Upper lobe of left lung (tissue), 6 donors: ENCODE results near the gene MCL1. TPM values are rescaled to one million over a fixed set of nuclear protein-coding genes. Genes with fewer than 3 reads are reported as not detected.

ENCODE experiments used
- ATAC-seq, 2 donors: fragments of 200-7000 bp; cut with Tn5 transposase; one replicate each; pipeline ENCODE4 v1.9.1; 2022; ENCODE audit warnings: mild to moderate bottlenecking in 2 of 2, moderate library complexity in 2 of 2; ENCODE audit not compliant: low FRiP score in 2 of 2
- DNase-seq, 2 donors: peaks; one replicate each; pipeline ENCODE4 v3.0.0-alpha.2; 2019 to 2020
- H3K27ac ChIP-seq, 4 donors: fragments of 200-600 bp; sonication (generic); one replicate each; pipeline ENCODE4 v1.5.1; 2016 to 2019
- H3K27me3 ChIP-seq, 4 donors: fragments of 200-600 bp; sonication (generic); one replicate each; pipeline ENCODE4 v1.5.1; 2017 to 2019
- H3K36me3 ChIP-seq, 4 donors: fragments of 200-600 bp; sonication (generic); one replicate each; pipeline ENCODE4 v1.5.1; 2016 to 2019
- H3K4me1 ChIP-seq, 4 donors: fragments of 200-600 bp; sonication (generic); one replicate each; pipeline ENCODE4 v1.5.1; 2018 to 2019
- H3K4me3 ChIP-seq, 4 donors: fragments of 200-600 bp; sonication (generic); one replicate each; pipeline ENCODE4 v1.5.1; 2017 to 2019; ENCODE audit warnings: mild to moderate bottlenecking in 2 of 4, moderate library complexity in 1 of 4
- H3K9me3 ChIP-seq, 4 donors: fragments of 200-600 bp; sonication (generic); one replicate each; pipeline ENCODE4 v1.5.1; 2018 to 2019
- EP300 ChIP-seq, 4 donors: sonication (generic); formaldehyde crosslinking; IDR thresholded peaks; one replicate each; pipeline ENCODE4 v1.5.1; 2017; ENCODE audit warnings: antibody characterized with exemption in 4 of 4, control low read depth in 2 of 4
- POLR2A ChIP-seq, 4 donors: fragments of 450-650 bp; IDR thresholded peaks; one replicate each; pipeline ENCODE4 v1.5.1; 2016 to 2017; ENCODE audit warnings: antibody characterized with exemption in 4 of 4, mild to moderate bottlenecking in 2 of 4
- POLR2AphosphoS5 ChIP-seq, 2 donors: sonication (generic); formaldehyde crosslinking; IDR thresholded peaks; one replicate each; pipeline ENCODE4 v1.5.1; 2017; ENCODE audit warnings: antibody characterized with exemption in 2 of 2
- WGBS, 2 donors: methylation state at CpG; one replicate each; pipeline ENCODE4 v1.1.5; 2017 to 2018; 5-methylcytosine and 5-hydroxymethylcytosine counted together
- total RNA-seq, 6 donors: library from RNA; depleted of rRNA in 4 of 6; stranded (reverse); fragments of >200 nt in 4 of 6; gene quantifications; one replicate each; pipeline versions ENCODE4 v1.1.0 to v1.2.1, GENCODE V29; 2016 to 2021
- TF ChIP-seq, protein P1 (sequence below), 6 experiments: fragments of 450-650 bp in 4 of 6; fragments of 200-600 bp in 2 of 6; sonication (generic) in 2 of 6; IDR thresholded peaks; one replicate each; pipeline ENCODE4 v1.5.1; 2016 to 2019; ENCODE audit warnings: antibody characterized with exemption in 6 of 6
- donor health status: DM: no; HTN: no; CAD: no; lungs with moderate emphysema.
- donor health status: DM: no; HTN: yes; CAD: no; lungs with severe emphysema.

The MCL1 gene
- total RNA-seq, 6 donors from 2014 or later: 188 to 580 (median 425) TPM

GRCh38 chr1:150543500-150544143, 35.8 kb downstream of the MCL1 start:
- DNase-seq: no peak
- H3K4me1 ChIP-seq: peaks cover 0 to 15% (median 8%) of the 10 kb centered on the region in 4 donors
- peak in 1 of 2 donors; percentile 60 for ATAC-seq
- TF ChIP-seq POLR2AphosphoS5 (IDR thresholded peaks at IDR 0.05) (peak; percentile 36 to 44), POLR2A (IDR thresholded peaks at IDR 0.05) (no peak), EP300 (IDR thresholded peaks at IDR 0.05) (no peak)
- TF ChIP-seq, protein P1, sequence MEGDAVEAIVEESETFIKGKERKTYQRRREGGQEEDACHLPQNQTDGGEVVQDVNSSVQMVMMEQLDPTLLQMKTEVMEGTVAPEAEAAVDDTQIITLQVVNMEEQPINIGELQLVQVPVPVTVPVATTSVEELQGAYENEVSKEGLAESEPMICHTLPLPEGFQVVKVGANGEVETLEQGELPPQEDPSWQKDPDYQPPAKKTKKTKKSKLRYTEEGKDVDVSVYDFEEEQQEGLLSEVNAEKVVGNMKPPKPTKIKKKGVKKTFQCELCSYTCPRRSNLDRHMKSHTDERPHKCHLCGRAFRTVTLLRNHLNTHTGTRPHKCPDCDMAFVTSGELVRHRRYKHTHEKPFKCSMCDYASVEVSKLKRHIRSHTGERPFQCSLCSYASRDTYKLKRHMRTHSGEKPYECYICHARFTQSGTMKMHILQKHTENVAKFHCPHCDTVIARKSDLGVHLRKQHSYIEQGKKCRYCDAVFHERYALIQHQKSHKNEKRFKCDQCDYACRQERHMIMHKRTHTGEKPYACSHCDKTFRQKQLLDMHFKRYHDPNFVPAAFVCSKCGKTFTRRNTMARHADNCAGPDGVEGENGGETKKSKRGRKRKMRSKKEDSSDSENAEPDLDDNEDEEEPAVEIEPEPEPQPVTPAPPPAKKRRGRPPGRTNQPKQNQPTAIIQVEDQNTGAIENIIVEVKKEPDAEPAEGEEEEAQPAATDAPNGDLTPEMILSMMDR (IDR thresholded peaks at IDR 0.05): no peak
- H3K4me3 ChIP-seq: no peak overlapping the region
- no peaks in the 10 kb centered on the region for H3K9me3 ChIP-seq
- no peaks in the 10 kb centered on the region for H3K36me3 ChIP-seq
- H3K27me3 ChIP-seq: no peaks in the 10 kb centered on the region
- 54 to 75% methylated on average over 13 of the region's 13 CpGs for WGBS, 2 donors
- H3K27ac ChIP-seq: no peak overlapping the region

DNA sequence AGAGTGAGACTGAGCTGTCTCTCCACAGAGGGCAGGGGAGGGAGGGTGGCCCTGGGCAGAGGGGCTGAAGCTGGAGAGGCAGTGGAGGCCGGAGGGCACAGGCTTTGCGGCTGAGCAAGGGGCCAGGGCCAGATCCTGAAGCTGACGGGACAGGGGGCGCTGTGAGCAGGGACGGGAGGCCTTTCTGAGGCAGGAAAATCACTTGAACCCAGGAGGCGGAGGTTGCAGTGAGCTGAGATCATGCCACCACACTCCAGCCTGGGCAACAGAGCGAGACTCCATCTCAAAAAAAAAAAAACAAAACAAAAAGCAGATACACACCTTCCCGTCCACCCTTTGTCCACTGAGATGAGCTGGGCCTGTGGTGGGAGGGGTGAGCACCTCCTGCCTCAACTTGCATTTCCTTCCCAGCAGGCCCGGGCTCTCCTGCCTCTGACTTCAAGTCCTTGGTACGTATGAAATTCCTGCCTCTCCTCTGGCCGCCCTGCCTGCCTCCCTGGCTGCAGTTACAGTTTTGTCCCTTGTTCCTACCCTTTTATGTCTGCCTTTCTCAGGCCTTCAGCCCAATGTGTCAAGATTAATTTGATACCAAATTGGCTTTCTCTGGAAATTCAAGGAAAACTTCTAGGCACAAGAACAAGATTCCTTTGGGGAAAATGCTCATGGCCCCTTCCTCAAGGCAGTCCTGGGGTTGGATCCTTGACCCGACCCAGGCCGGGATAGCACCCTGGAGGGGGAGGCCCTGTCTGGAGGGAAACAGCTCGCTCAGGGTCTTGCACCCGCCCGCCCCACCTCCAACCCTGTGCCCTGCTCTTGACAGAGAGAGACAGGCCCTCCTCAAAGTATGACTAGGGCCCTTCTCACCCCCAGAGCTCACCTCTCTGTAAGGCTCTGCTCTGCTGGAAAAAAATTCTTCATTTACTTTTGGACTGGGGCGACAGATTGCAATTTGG, 41.4 kb downstream of the MCL1 start:
- Histone ChIP-seq H3K27me3 (no peaks in the 10 kb centered on the region), H3K27ac (peak overlapping the region in 1 of 4 donors; percentile 45), H3K36me3 (no peaks in the 10 kb centered on the region), H3K4me3 (no peak overlapping the region), H3K9me3 (no peaks in the 10 kb centered on the region), H3K4me1 (peaks cover 0 to 4% (median 1%) of the 10 kb centered on the region in 4 donors)
- 69 to 75% methylated on average over 14 to 17 of the region's 17 CpGs for WGBS, 2 donors
- ATAC-seq (peak in 1 of 2 donors; percentile 78), DNase-seq (no peak)
- TF ChIP-seq EP300 (IDR thresholded peaks at IDR 0.05): no peak
- no peak for TF ChIP-seq POLR2A (IDR thresholded peaks at IDR 0.05)
- peak in 1 of 2 donors; percentile 8 for TF ChIP-seq POLR2AphosphoS5 (IDR thresholded peaks at IDR 0.05)

GRCh38 chr1:150536836-150537731, 42.3 kb downstream of the MCL1 start:
- Histone ChIP-seq H3K27ac (peak overlapping the region in 1 of 4 donors; percentile 45), H3K4me1 (peaks cover 0 to 9% (median 2%) of the 10 kb centered on the region in 4 donors)
- no peak for ATAC-seq

DNA sequence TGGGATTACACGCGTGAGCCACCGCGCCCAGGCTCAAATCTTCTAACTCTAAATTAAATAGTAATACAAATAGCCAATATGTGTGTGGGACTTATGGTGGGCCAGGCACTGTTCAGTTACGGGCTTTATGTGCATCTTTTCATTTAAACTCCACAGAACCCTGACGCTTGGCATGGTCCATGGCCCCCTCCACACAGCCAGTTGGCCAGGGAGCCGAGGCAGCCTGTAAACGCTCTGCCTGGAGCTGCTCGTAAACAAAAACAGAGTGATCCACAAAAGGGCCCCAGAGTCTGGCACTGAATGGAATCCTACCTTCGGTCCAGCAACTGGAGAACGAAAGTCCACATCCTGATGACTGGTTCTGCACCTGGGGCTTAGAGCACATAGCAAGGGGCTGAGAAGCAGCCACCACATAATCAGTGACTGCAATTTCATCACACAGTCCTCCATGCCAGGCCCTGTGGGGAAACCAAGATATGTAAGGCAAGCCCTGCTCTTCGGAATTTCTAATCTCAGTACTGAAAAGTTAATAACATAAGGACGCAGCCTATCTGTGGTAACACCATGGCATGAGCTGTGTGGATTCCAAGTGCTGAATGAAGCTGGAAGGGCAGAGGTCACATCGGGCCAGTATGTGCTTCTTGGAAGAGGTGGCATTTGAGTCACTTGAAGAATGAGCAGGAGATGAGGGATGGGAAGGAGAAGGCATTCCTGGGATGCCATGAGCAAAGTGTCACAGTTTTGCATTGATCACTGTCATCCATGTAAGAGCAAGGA, 43.7 kb downstream of the MCL1 start:
- Histone ChIP-seq H3K27ac (no peak overlapping the region), H3K27me3 (no peaks in the 10 kb centered on the region), H3K36me3 (no peaks in the 10 kb centered on the region), H3K9me3 (no peaks in the 10 kb centered on the region), H3K4me1 (peaks cover 0 to 9% (median 2%) of the 10 kb centered on the region in 4 donors), H3K4me3 (no peak overlapping the region)
- WGBS, 2 donors: 88 to 90% methylated on average over 14 of the region's 14 CpGs
- no peak for ATAC-seq
- TF ChIP-seq EP300 (IDR thresholded peaks at IDR 0.05): no peak
- TF ChIP-seq, protein P1 (IDR thresholded peaks at IDR 0.05): no peak
- no peak for TF ChIP-seq POLR2AphosphoS5 (IDR thresholded peaks at IDR 0.05)
- no peak for TF ChIP-seq POLR2A (IDR thresholded peaks at IDR 0.05)
- no peak for DNase-seq

More at GRCh38 chr1:150536836-150537731, 42.3 kb downstream of the MCL1 start:
- Histone ChIP-seq H3K9me3 (no peaks in the 10 kb centered on the region), H3K36me3 (no peaks in the 10 kb centered on the region), H3K4me3 (no peak overlapping the region), H3K27me3 (no peaks in the 10 kb centered on the region)
- TF ChIP-seq POLR2AphosphoS5 (IDR thresholded peaks at IDR 0.05): no peak
- no peak for TF ChIP-seq POLR2A (IDR thresholded peaks at IDR 0.05)
- no peak for TF ChIP-seq EP300 (IDR thresholded peaks at IDR 0.05)
- TF ChIP-seq, protein P1 (IDR thresholded peaks at IDR 0.05): no peak
- DNase-seq: no peak
- 90 to 98% methylated on average over 6 to 12 of the region's 12 CpGs for WGBS, 2 donors
